ENCODE results near the gene TMEM17. TPM values are rescaled to one million over a fixed set of nuclear protein-coding genes. Genes with fewer than 3 reads are reported as not detected.

Gene TMEM17, protein sequence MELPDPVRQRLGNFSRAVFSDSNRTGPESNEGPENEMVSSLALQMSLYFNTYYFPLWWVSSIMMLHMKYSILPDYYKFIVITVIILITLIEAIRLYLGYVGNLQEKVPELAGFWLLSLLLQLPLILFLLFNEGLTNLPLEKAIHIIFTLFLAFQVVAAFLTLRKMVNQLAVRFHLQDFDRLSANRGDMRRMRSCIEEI
- total RNA-seq (1 to 10 TPM in 1 of 7 donors, under 1 TPM in 5, not detected in 1; 0.51 to 2.6 (median 0.98) TPM), polyA plus RNA-seq (under 1 TPM; 0.22 to 0.53 (median 0.48) TPM)
- long read RNA-seq, donor 1, partial matches to known transcripts, result 0 of 1 reads
- long read RNA-seq, donor 1, other reads (novel, unspliced or antisense), result 0 of 1 reads
- long read RNA-seq, donor 2, result 0 reads

- Histone ChIP-seq H3K4me1 (peaks cover 4 to 21% (median 11%) of the 10 kb centered on the region in 6 donors), H3K27me3 (replicated peaks in 1 of 7) (peaks cover 0 to 11% (median 0%) of the 10 kb centered on the region in 7 donors), H3K4me3 (peak within 1 kb of the TSS; percentile 68 to 96 (median 77)), H3K36me3 (no peaks in the 10 kb centered on the region), H3K9me3 (no peaks in the 10 kb centered on the region), H3K27ac (peak within 1 kb of the TSS; percentile 54 to 88 (median 84))
- WGBS, 5 donors, result 0 to 1% (median 1%) methylated on average over 22 to 68 of the region's 68 CpGs
- TF ChIP-seq POLR2AphosphoS5 (IDR thresholded peaks at IDR 0.05), result peak; percentile 46 to 84 (median 80)
- TF ChIP-seq, protein P1, sequence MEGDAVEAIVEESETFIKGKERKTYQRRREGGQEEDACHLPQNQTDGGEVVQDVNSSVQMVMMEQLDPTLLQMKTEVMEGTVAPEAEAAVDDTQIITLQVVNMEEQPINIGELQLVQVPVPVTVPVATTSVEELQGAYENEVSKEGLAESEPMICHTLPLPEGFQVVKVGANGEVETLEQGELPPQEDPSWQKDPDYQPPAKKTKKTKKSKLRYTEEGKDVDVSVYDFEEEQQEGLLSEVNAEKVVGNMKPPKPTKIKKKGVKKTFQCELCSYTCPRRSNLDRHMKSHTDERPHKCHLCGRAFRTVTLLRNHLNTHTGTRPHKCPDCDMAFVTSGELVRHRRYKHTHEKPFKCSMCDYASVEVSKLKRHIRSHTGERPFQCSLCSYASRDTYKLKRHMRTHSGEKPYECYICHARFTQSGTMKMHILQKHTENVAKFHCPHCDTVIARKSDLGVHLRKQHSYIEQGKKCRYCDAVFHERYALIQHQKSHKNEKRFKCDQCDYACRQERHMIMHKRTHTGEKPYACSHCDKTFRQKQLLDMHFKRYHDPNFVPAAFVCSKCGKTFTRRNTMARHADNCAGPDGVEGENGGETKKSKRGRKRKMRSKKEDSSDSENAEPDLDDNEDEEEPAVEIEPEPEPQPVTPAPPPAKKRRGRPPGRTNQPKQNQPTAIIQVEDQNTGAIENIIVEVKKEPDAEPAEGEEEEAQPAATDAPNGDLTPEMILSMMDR (IDR thresholded peaks at IDR 0.05 in 8 of 11, conservative IDR thresholded peaks at IDR 0.05 in 3 of 11), result no peak
- no peak for TF ChIP-seq POLR2A (IDR thresholded peaks at IDR 0.05)
- peak; percentile 90 for DNase-seq
- intact Hi-C loops (cut with DNase I; ENCODE audit: low total_unique reads), result loop anchor here (5.0 kb wide), 1 partner anchor 201 kb away; the partner anchor contains the start of gene EHBP1
Measured at GRCh38 chr2:62505750-62506420, at the start of gene TMEM17. Gene TMEM17, minus strand, starts transcription at chr2:62506195. Its CDS starts 66 bp downstream, at chr2:62506129.

DNA sequence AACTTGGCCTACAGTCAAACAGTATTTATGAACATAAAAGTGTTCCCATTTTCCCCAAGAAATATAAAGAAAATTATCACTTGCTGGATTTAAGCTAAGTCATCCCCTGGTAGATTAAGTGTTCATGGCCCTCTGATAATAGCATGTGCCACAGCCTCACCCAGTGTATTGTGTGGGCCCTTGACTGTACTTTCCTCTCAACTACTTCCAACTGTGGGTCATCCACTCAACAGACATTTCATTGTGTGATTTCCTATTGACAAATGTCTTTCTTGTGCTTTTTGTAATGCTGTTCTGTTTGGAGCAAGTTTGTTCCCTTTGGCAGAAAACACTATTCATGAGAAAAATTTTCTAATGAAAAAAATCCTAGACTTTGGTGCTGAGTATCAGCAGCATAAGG, 48.4 kb upstream of the TMEM17 start:
- no peak for DNase-seq
- Histone ChIP-seq H3K36me3 (no peaks in the 10 kb centered on the region), H3K9me3 (peaks cover 0 to 4% (median 0%) of the 10 kb centered on the region in 8 donors), H3K27me3 (replicated peaks in 1 of 7) (no peaks in the 10 kb centered on the region), H3K4me1 (no peaks in the 10 kb centered on the region), H3K27ac (no peak overlapping the region), H3K4me3 (no peak overlapping the region)
- intact Hi-C loops (cut with DNase I; ENCODE audit: low total_unique reads), result no loop called here
- TF ChIP-seq POLR2A (IDR thresholded peaks at IDR 0.05) (no peak), POLR2AphosphoS5 (IDR thresholded peaks at IDR 0.05) (no peak)
- TF ChIP-seq, protein P1 (IDR thresholded peaks at IDR 0.05 in 8 of 11, conservative IDR thresholded peaks at IDR 0.05 in 3 of 11), result no peak

DNA sequence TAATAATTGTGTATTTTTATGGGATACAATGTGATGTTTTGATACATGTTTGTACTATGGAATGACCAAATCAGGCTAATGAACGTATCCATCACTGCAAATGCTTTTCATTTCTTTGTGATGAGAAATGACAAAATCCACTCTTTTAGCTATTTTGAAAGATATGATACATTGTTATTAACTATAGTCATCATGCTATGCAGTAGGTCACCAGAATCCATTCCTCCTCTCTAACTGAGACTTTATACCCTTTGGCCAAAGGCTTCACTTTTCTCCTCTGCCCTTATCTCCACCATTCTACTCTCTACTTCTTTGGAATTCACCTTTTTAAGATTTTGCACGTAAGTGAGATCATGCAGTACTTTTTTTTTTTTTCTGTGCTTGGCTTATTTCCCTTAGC, 44.5 kb upstream of the TMEM17 start:
- intact Hi-C loops (cut with DNase I; ENCODE audit: low total_unique reads), result no loop called here
- H3K27ac ChIP-seq, result no peak overlapping the region
- no peak for DNase-seq
- H3K36me3 ChIP-seq, result no peaks in the 10 kb centered on the region
- H3K4me3 ChIP-seq, result no peak overlapping the region
- no peaks in the 10 kb centered on the region for H3K27me3 ChIP-seq (replicated peaks in 1 of 7)
- 79 to 95% (median 90%) methylated on average over 2 of the region's 2 CpGs for WGBS, 5 donors
- no peaks in the 10 kb centered on the region for H3K4me1 ChIP-seq
- H3K9me3 ChIP-seq, result no peaks in the 10 kb centered on the region
- TF ChIP-seq POLR2AphosphoS5 (IDR thresholded peaks at IDR 0.05), result no peak
- TF ChIP-seq, protein P1 (IDR thresholded peaks at IDR 0.05 in 8 of 11, conservative IDR thresholded peaks at IDR 0.05 in 3 of 11), result no peak
- no peak for TF ChIP-seq POLR2A (IDR thresholded peaks at IDR 0.05)

DNA sequence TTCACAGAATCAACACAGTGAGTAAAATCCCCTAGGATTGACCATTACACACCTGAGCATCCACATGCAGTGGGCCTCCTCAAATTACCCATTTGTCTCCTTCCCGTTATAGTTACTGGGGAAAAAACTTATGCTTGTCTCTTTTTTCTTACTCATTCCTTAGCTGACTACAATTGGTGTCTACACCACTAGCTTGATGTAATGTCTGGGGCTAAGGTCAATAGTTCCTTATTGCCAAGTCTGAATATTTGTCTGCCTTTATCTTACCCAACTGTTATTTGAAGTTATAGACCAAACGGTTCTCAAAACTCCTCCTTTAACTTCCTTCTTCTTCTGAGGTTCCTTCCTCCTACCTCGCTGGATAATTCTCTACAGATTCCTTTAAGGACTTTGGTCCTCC, 41.9 kb upstream of the TMEM17 start:
- Histone ChIP-seq H3K27me3 (replicated peaks in 1 of 7) (no peaks in the 10 kb centered on the region), H3K9me3 (no peaks in the 10 kb centered on the region), H3K27ac (no peak overlapping the region), H3K36me3 (no peaks in the 10 kb centered on the region), H3K4me1 (no peaks in the 10 kb centered on the region), H3K4me3 (no peak overlapping the region)
- no peak for DNase-seq
- intact Hi-C loops (cut with DNase I; ENCODE audit: low total_unique reads), result no loop called here
- TF ChIP-seq, protein P1 (IDR thresholded peaks at IDR 0.05 in 8 of 11, conservative IDR thresholded peaks at IDR 0.05 in 3 of 11), result no peak
- no peak for TF ChIP-seq POLR2AphosphoS5 (IDR thresholded peaks at IDR 0.05)
- TF ChIP-seq POLR2A (IDR thresholded peaks at IDR 0.05), result no peak
- 42 to 64% (median 52%) methylated on average over 3 of the region's 3 CpGs for WGBS, 5 donors

Data from spleen (tissue), 13 donors.